T-cell (primary cell): ENCODE results near the gene CCRL2. TPM values are rescaled to one million over a fixed set of nuclear protein-coding genes. Genes with fewer than 3 reads are reported as not detected.
"Not testable (repeated sequence)": the region's sequence is repeated elsewhere in the genome, so short reads cannot be mapped to it uniquely, and the experiment has no call there.

Source experiments
- ATAC-seq, 4 experiments: fragments of 200-7000 bp in 3 of 4; fragments of 150-1000 bp in 1 of 4; cut with Tn5 transposase; replicated peaks in 1 of 4; 1 replicate in 3 of 4; 2 replicates in 1 of 4; pipeline ENCODE4 v1.10.0; 2021; ENCODE audit warnings: moderate library complexity in 3 of 4, mild to moderate bottlenecking in 2 of 4, moderate number of reproducible peaks in 1 of 4
- CTCF ChIA-PET, 2 donors: fragments of 300-600 bp; sonication (Branson Sonifier 250); formaldehyde crosslinking; loops; one replicate each; lab custom pipeline; 2022; ENCODE audit warnings: antibody characterized with exemption in 2 of 2; lab: Charles Lee
- POLR2A ChIA-PET, 2 donors: fragments of 300-600 bp; sonication (Branson Sonifier 250); formaldehyde crosslinking; loops; one replicate each; lab custom pipeline; 2022; ENCODE audit warnings: antibody characterized with exemption in 2 of 2; lab: Charles Lee
- DNase-seq, 35 experiments: peaks; one replicate each; pipeline versions ENCODE4 v3.0.0 to v3.0.0-alpha.2; 2013 to 2023
- H3K27ac ChIP-seq: one replicate; pipeline ENCODE4 v1.5.1; 2013; ENCODE audit warnings: low read length
- H3K27me3 ChIP-seq, 2 experiments: replicated peaks in 1 of 2; 1 replicate in 1 of 2; 2 replicates in 1 of 2; pipeline versions ENCODE4 v1.6.1 to v1.7.0; 2013; ENCODE audit warnings: low read length in 1 of 2, mixed read lengths in 1 of 2; ENCODE audit not compliant: control insufficient read depth in 2 of 2, insufficient read depth in 2 of 2; ENCODE audit errors: extremely low read depth in 1 of 2
- H3K36me3 ChIP-seq, 2 donors: 1 replicate in 1 of 2; 2 replicates in 1 of 2; pipeline versions ENCODE4 v1.6.1 to v1.7.0; 2013; ENCODE audit warnings: low read length in 1 of 2; ENCODE audit not compliant: control insufficient read depth in 2 of 2, insufficient read depth in 1 of 2; ENCODE audit errors: extremely low read depth in 1 of 2
- H3K4me1 ChIP-seq, 2 experiments: 1 replicate in 1 of 2; 2 replicates in 1 of 2; pipeline versions ENCODE4 v1.6.1 to v1.7.0; 2013; ENCODE audit warnings: low read length in 2 of 2, mixed read lengths in 1 of 2; ENCODE audit not compliant: insufficient read depth in 2 of 2, control insufficient read depth in 1 of 2; ENCODE audit errors: extremely low read depth in 1 of 2
- H3K4me3 ChIP-seq, 2 donors: 1 replicate in 1 of 2; 2 replicates in 1 of 2; pipeline versions ENCODE4 v1.5.1 to v1.7.0; 2013; ENCODE audit warnings: mild to moderate bottlenecking in 2 of 2, low read length in 1 of 2, moderate library complexity in 1 of 2; ENCODE audit not compliant: control insufficient read depth in 1 of 2; ENCODE audit errors: extremely low read depth in 1 of 2
- H3K9me3 ChIP-seq: 2 replicates; pipeline ENCODE4 v1.7.0; 2013
- H3K27ac Mint-ChIP-seq, 2 donors: one replicate each; pipeline ENCODE4 v1.8.0; 2020 to 2021; ENCODE audit warnings: mild to moderate bottlenecking in 2 of 2, mixed read lengths in 2 of 2
- H3K27me3 Mint-ChIP-seq, 2 donors: one replicate each; pipeline ENCODE4 v1.8.0; 2021 to 2022; ENCODE audit warnings: mixed read lengths in 2 of 2
- H3K36me3 Mint-ChIP-seq: one replicate; pipeline ENCODE4 v1.8.0; 2021; ENCODE audit warnings: mixed read lengths
- H3K4me1 Mint-ChIP-seq, 3 donors: one replicate each; pipeline ENCODE4 v1.8.0; 2020 to 2022; ENCODE audit warnings: mixed read lengths in 3 of 3, mild to moderate bottlenecking in 1 of 3
- H3K4me3 Mint-ChIP-seq, 3 donors: one replicate each; pipeline ENCODE4 v1.8.0; 2020 to 2022; ENCODE audit warnings: mild to moderate bottlenecking in 3 of 3, mixed read lengths in 3 of 3, moderate library complexity in 3 of 3
- H3K9me3 Mint-ChIP-seq, 3 donors: one replicate each; pipeline ENCODE4 v1.8.0; 2020 to 2022; ENCODE audit warnings: mixed read lengths in 3 of 3
- WGBS: methylation state at CpG from one replicate; pipeline ENCODE4 v1.1.5; 2013; ENCODE audit warnings: missing lambda C conversion rate; ENCODE audit not compliant: insufficient coverage; 5-methylcytosine and 5-hydroxymethylcytosine counted together
- total RNA-seq, 35 experiments: library from RNA in 6 of 35; stranded (reverse) in 6 of 35; fragments of 120-200 nt in 1 of 35; gene quantifications; one replicate each; pipeline versions ENCODE4 v1.2.1 to v1.2.4 and lab custom pipeline; 2013 to 2026

CCRL2 gene
- total RNA-seq, 5 donors from 2014 or later (not counting 1 experiment from before 2014, with no cell fraction given): 1.1 to 2.5 (median 1.6) TPM

DNA sequence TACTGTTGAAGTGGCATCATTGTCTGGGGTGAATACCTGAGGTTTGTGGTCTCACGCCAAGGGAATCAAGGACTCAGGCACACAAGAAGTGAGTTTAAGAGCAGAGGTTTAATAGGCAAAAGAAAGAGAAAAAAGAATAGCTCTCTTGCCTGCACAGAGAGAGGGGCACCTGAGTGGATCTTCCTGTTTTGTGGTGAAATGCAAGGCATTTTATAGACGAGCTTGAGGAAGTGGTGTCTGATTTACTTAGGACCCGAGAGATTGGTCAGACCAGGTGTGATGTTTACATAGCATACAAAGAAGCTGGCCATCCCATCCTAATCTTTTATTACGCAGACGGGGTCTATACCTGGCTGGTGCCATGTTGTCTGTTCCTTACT lies 23.1 kb upstream of the CCRL2 start:
- no peak overlapping the region for H3K27ac Mint-ChIP-seq
- no peaks in the 10 kb centered on the region for H3K9me3 ChIP-seq
- H3K4me3 ChIP-seq: no peak overlapping the region
- no peak overlapping the region for H3K27ac ChIP-seq
- peaks cover 1 to 5% of the 10 kb centered on the region in 2 donors for H3K27me3 Mint-ChIP-seq
- no peaks in the 10 kb centered on the region for H3K36me3 ChIP-seq
- ChIA-PET CTCF (interaction anchor here in 1 of 2 donors (2.0 kb wide), 1 partner anchor 13 kb away, joined by 7 read pairs; the partner anchor contains the start of gene CCR5), POLR2A (interaction anchor here in 1 of 2 donors (0.6 kb wide), 1 partner anchor 69 kb away, joined by 3 read pairs; no protein-coding TSS in a partner anchor)
- no peaks in the 10 kb centered on the region for H3K9me3 Mint-ChIP-seq
- H3K27me3 ChIP-seq: no peaks in the 10 kb centered on the region
- no peaks in the 10 kb centered on the region for H3K36me3 Mint-ChIP-seq
- no peak for ATAC-seq
- H3K4me1 Mint-ChIP-seq: peaks cover 25 to 33% (median 30%) of the 10 kb centered on the region in 3 donors
- DNase-seq: no peak
- peaks cover 5 to 20% of the 10 kb centered on the region in 2 experiments for H3K4me1 ChIP-seq
- WGBS: 27% methylated on average over 2 of the region's 5 CpGs
- H3K4me3 Mint-ChIP-seq: no peak overlapping the region

DNA sequence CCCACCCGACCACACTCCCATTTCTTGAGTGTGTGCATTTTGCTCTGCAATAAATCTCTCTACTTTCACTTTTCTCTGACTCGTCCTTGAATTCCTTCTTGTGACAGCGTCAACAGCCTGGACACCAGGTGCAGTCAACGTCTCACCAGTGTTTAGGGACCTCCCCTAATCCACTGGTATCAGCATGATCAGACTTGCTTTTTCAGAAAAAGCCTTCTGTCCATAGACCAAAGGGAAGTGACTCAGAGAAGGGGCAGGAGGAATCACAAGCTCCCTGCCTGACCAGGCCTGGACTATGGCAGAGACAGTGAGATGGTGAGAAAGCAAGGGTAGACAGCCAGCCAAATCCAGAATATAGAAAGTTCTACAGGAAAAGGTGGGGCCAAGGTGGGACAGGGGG lies 20.9 kb upstream of the CCRL2 start:
- CTCF ChIA-PET: interaction anchor here in 1 of 2 donors (2.0 kb wide), 1 partner anchor 110 kb away, joined by 4 read pairs; no protein-coding TSS in a partner anchor
- no peaks in the 10 kb centered on the region for H3K36me3 Mint-ChIP-seq
- H3K27ac Mint-ChIP-seq: peak overlapping the region in 1 of 2 donors; percentile 38
- no peaks in the 10 kb centered on the region for H3K27me3 ChIP-seq
- H3K4me1 Mint-ChIP-seq: peaks cover 14 to 21% (median 21%) of the 10 kb centered on the region in 3 donors
- POLR2A ChIA-PET: no interaction called here
- H3K4me3 ChIP-seq: no peak overlapping the region
- H3K9me3 ChIP-seq: no peaks in the 10 kb centered on the region
- DNase-seq: no peak
- H3K4me3 Mint-ChIP-seq: no peak overlapping the region
- 46% methylated on average over 4 of the region's 4 CpGs for WGBS
- H3K4me1 ChIP-seq: peaks cover 5 to 7% of the 10 kb centered on the region in 2 experiments
- H3K9me3 Mint-ChIP-seq: no peaks in the 10 kb centered on the region
- ATAC-seq: no peak
- no peak overlapping the region for H3K27ac ChIP-seq
- no peaks in the 10 kb centered on the region for H3K36me3 ChIP-seq
- H3K27me3 Mint-ChIP-seq: peaks cover 1 to 5% of the 10 kb centered on the region in 2 donors

DNA sequence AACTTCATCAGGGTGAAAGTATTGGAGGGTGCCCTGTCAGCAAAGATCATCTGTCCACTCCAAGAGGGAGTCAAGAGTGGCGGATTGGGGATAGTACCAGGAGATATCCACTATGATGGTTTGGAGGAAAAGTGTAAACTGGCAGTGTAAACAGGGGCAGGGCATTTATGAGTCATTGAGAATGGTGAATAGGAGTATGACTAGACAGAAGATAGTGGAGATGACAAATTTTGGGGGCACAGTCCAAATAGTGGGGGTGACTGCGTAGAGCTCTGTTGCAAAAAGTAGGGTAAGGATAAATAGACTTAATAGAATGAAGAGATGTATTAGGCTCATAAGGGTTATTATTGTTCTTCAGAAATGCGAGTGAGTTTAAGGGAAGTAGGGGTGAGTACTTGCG lies 18.2 kb upstream of the CCRL2 start:
- DNase-seq, H3K27ac ChIP-seq, H3K36me3 ChIP-seq, H3K36me3 Mint-ChIP-seq, ATAC-seq, H3K9me3 ChIP-seq, CTCF ChIA-PET, H3K27me3 ChIP-seq, H3K4me1 ChIP-seq, H3K9me3 Mint-ChIP-seq, POLR2A ChIA-PET, H3K4me3 Mint-ChIP-seq, H3K27me3 Mint-ChIP-seq, H3K27ac Mint-ChIP-seq, H3K4me3 ChIP-seq: not testable (repeated sequence)
- 99% methylated on average over 4 of the region's 4 CpGs for WGBS
- H3K4me1 Mint-ChIP-seq: peaks cover 3 to 11% (median 10%) of the 10 kb centered on the region in 3 donors

DNA sequence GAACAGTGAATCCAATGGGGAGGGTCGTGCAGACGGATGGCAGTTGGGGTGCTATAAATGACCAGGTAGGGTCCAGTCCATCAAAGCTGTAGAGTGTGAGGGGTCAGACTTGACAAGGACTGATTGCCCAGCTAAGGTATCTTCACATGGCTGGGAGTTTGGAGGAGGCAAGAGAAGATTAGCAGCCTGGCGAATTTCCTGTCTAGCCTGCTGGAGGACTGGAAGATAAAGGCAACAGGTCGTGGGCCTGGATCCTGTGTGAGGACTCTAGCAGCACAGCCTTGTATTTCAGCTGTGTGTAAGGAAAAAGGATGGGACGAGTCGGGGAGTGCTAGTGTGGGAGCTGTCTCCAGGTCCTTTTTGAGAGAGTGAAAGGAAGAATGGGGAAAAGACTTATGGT lies 17.8 kb upstream of the CCRL2 start:
- no peak overlapping the region for H3K27ac Mint-ChIP-seq
- POLR2A ChIA-PET: interaction anchor here in 1 of 2 donors (0.5 kb wide), 1 partner anchor 69 kb away, joined by 4 read pairs; no protein-coding TSS in a partner anchor
- Histone ChIP-seq H3K27me3 (no peaks in the 10 kb centered on the region), H3K9me3 (no peaks in the 10 kb centered on the region), H3K4me1 (peaks cover 0 to 3% of the 10 kb centered on the region in 2 experiments), H3K36me3 (no peaks in the 10 kb centered on the region), H3K4me3 (no peak overlapping the region), H3K27ac (no peak overlapping the region)
- no peaks in the 10 kb centered on the region for H3K36me3 Mint-ChIP-seq
- CTCF ChIA-PET: no interaction called here
- 88% methylated on average over 6 of the region's 6 CpGs for WGBS
- H3K27me3 Mint-ChIP-seq: peaks cover 1 to 5% of the 10 kb centered on the region in 2 donors
- no peak for DNase-seq
- ATAC-seq: no peak
- H3K4me3 Mint-ChIP-seq: no peak overlapping the region
- no peaks in the 10 kb centered on the region for H3K9me3 Mint-ChIP-seq
- H3K4me1 Mint-ChIP-seq: peaks cover 0 to 8% (median 7%) of the 10 kb centered on the region in 3 donors

- H3K4me1 ChIP-seq, H3K27ac Mint-ChIP-seq, DNase-seq, H3K27me3 ChIP-seq, ATAC-seq, H3K9me3 Mint-ChIP-seq, H3K4me1 Mint-ChIP-seq, H3K9me3 ChIP-seq, H3K4me3 Mint-ChIP-seq, CTCF ChIA-PET, H3K4me3 ChIP-seq, H3K27ac ChIP-seq, POLR2A ChIA-PET, H3K36me3 ChIP-seq, H3K27me3 Mint-ChIP-seq, H3K36me3 Mint-ChIP-seq: not testable (repeated sequence)
- 91% methylated on average over 4 of the region's 5 CpGs for WGBS
Measured at GRCh38 chr3:46391526-46391925, 15.5 kb upstream of the CCRL2 start.

DNA sequence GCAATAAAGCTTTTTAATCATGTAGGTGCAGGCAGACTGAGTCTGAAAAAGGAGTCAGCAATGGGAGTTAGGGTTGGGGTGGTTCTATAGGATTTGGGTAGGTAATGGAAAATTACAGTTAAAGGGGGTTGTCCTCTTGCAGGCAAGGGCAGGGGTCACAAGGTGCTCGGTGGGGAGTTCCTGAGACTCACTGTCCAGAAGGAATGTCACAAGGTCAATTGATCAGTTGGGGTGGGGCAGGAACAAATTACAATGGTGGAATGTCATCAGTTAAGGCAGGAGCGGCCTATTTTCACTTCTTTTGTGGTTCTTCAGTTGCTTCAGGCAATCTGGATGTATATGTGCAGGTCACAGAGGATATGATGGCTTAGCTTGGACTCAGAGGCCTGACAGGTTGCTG lies 14.0 kb upstream of the CCRL2 start:
- Mint-ChIP-seq H3K4me3 (no peak overlapping the region), H3K27ac (no peak overlapping the region), H3K36me3 (no peaks in the 10 kb centered on the region), H3K4me1 (peaks cover 0 to 4% (median 0%) of the 10 kb centered on the region in 3 donors), H3K9me3 (no peaks in the 10 kb centered on the region), H3K27me3 (peaks cover 0 to 2% of the 10 kb centered on the region in 2 donors)
- ChIA-PET CTCF (interaction anchor here in 1 of 2 donors (0.5 kb wide), 1 partner anchor 1230 kb away, joined by 8 read pairs; no protein-coding TSS in a partner anchor), POLR2A (no interaction called here)
- no peak for ATAC-seq
- Histone ChIP-seq H3K9me3 (no peaks in the 10 kb centered on the region), H3K4me1 (peaks cover 0 to 4% of the 10 kb centered on the region in 2 experiments), H3K4me3 (no peak overlapping the region), H3K27ac (no peak overlapping the region), H3K36me3 (no peaks in the 10 kb centered on the region), H3K27me3 (no peaks in the 10 kb centered on the region)
- DNase-seq: no peak
- 80% methylated on average over 1 of the region's 2 CpGs for WGBS
